Esophagus muscularis mucosa (tissue), 4 donors: ENCODE data around the gene GSN. TPM values are rescaled to one million over a fixed set of nuclear protein-coding genes. Genes with fewer than 3 reads are reported as not detected.

Experiments used
- DNase-seq: peaks from one replicate; pipeline ENCODE4 v3.0.0-alpha.2; 2017; ENCODE audit errors: extremely low spot score
- H3K27ac ChIP-seq, 4 donors: fragments of 200-600 bp; sonication (generic); replicated peaks in 1 of 4; 1 replicate in 3 of 4; 2 replicates in 1 of 4; pipeline ENCODE4 v1.5.1; 2016 to 2019; ENCODE audit warnings: mild to moderate bottlenecking in 1 of 4
- H3K27me3 ChIP-seq, 4 donors: fragments of 200-600 bp; sonication (generic); one replicate each; pipeline versions ENCODE4 v1.5.1 to v1.6.0; 2016 to 2019
- H3K36me3 ChIP-seq, 4 donors: fragments of 200-600 bp; sonication (generic); one replicate each; pipeline ENCODE4 v1.5.1; 2016 to 2019
- H3K4me1 ChIP-seq, 4 donors: fragments of 200-600 bp; sonication (generic); one replicate each; pipeline ENCODE4 v1.5.1; 2016 to 2019
- H3K4me3 ChIP-seq, 4 donors: fragments of 200-600 bp; sonication (generic); 1 replicate in 2 of 4; 2 replicates in 2 of 4; pipeline ENCODE4 v1.5.1; 2016 to 2019; ENCODE audit warnings: mild to moderate bottlenecking in 4 of 4, moderate library complexity in 1 of 4
- H3K9me3 ChIP-seq, 4 donors: fragments of 200-600 bp; sonication (generic); 1 replicate in 3 of 4; 2 replicates in 1 of 4; pipeline ENCODE4 v1.5.1; 2016 to 2019
- CTCF ChIP-seq, 3 experiments: fragments of 200-600 bp in 2 of 3; fragments of 450-650 bp in 1 of 3; sonication (generic) in 2 of 3; IDR thresholded peaks; one replicate each; pipeline ENCODE4 v1.5.1; 2017 to 2019; ENCODE audit warnings: antibody characterized with exemption in 3 of 3, mild to moderate bottlenecking in 2 of 3, moderate library complexity in 1 of 3
- EP300 ChIP-seq: sonication (generic); formaldehyde crosslinking; IDR thresholded peaks from one replicate; pipeline ENCODE4 v1.6.1; 2017; ENCODE audit warnings: antibody characterized with exemption
- POLR2A ChIP-seq: fragments of 450-650 bp; IDR thresholded peaks from one replicate; pipeline ENCODE4 v1.6.1; 2017; ENCODE audit warnings: antibody characterized with exemption, moderate library complexity, mild to moderate bottlenecking, low read depth
- POLR2AphosphoS5 ChIP-seq, 2 donors: sonication (generic); formaldehyde crosslinking; IDR thresholded peaks; one replicate each; pipeline ENCODE4 v1.6.1; 2017; ENCODE audit warnings: antibody characterized with exemption in 2 of 2
- WGBS: methylation state at CpG from one replicate; pipeline ENCODE4 v1.1.5; 2018; 5-methylcytosine and 5-hydroxymethylcytosine counted together
- intact Hi-C: fragments of 100-400 bp; cut with DNase I; formaldehyde crosslinking; loops from one replicate; pipeline ENCODE4 v1.15.1; 2023
- total RNA-seq, 4 donors: library from RNA; depleted of rRNA; stranded (reverse); fragments of >200 nt; gene quantifications; one replicate each; pipeline versions ENCODE4 v1.1.0 to v1.2.1, GENCODE V29; 2016

The GSN gene
- total RNA-seq, 4 donors from 2014 or later, result 2,509 to 3,811 (median 3,170) TPM

GRCh38 chr9:121274851-121275250, 6.9 kb downstream of the GSN start:
- intact Hi-C loops, result no loop called here
- Histone ChIP-seq H3K27me3 (no peaks in the 10 kb centered on the region), H3K4me1 (peaks cover 87 to 100% (median 100%) of the 10 kb centered on the region in 4 donors), H3K9me3 (no peaks in the 10 kb centered on the region), H3K36me3 (no peaks in the 10 kb centered on the region), H3K4me3 (no peak overlapping the region), H3K27ac (peak overlapping the region; percentile 94 to 99 (median 96))
- DNase-seq, result no peak
- TF ChIP-seq POLR2AphosphoS5 (IDR thresholded peaks at IDR 0.05) (no peak), CTCF (IDR thresholded peaks at IDR 0.05) (no peak), POLR2A (no peak), EP300 (no peak)
- 45% methylated on average over 4 of the region's 4 CpGs for WGBS

- intact Hi-C loops, result no loop called here
- Histone ChIP-seq H3K27me3 (no peaks in the 10 kb centered on the region), H3K4me3 (no peak overlapping the region), H3K4me1 (peaks cover 87 to 100% (median 100%) of the 10 kb centered on the region in 4 donors), H3K9me3 (no peaks in the 10 kb centered on the region), H3K27ac (peak overlapping the region; percentile 94 to 99 (median 96)), H3K36me3 (no peaks in the 10 kb centered on the region)
- TF ChIP-seq CTCF (IDR thresholded peaks at IDR 0.05), result no peak
- no peak for TF ChIP-seq EP300
- TF ChIP-seq POLR2A, result no peak
- no peak for TF ChIP-seq POLR2AphosphoS5 (IDR thresholded peaks at IDR 0.05)
- no peak for DNase-seq
- 72% methylated on average over 8 of the region's 8 CpGs for WGBS
These were observed 8.1 kb downstream of the GSN start for GRCh38 chr9:121275781-121276658.

- intact Hi-C loops, result no loop called here
- DNase-seq, result no peak
- Histone ChIP-seq H3K36me3 (no peaks in the 10 kb centered on the region), H3K4me1 (peaks cover 87 to 100% (median 100%) of the 10 kb centered on the region in 4 donors), H3K4me3 (no peak overlapping the region), H3K9me3 (no peaks in the 10 kb centered on the region), H3K27ac (peak overlapping the region; percentile 94 to 99 (median 96)), H3K27me3 (no peaks in the 10 kb centered on the region)
- WGBS, result 88% methylated on average over 1 of the region's 1 CpG
- no peak for TF ChIP-seq EP300
- TF ChIP-seq POLR2AphosphoS5 (IDR thresholded peaks at IDR 0.05), result no peak
- no peak for TF ChIP-seq CTCF (IDR thresholded peaks at IDR 0.05)
- TF ChIP-seq POLR2A, result no peak
These were observed 9.1 kb downstream of the GSN start for GRCh38 chr9:121277026-121277425.

- TF ChIP-seq CTCF (IDR thresholded peaks at IDR 0.05) (no peak), POLR2AphosphoS5 (IDR thresholded peaks at IDR 0.05) (no peak), POLR2A (no peak)
- H3K36me3 ChIP-seq, result no peaks in the 10 kb centered on the region
- 37% methylated on average over 4 of the region's 4 CpGs for WGBS
- H3K4me1 ChIP-seq, result peaks cover 87 to 100% (median 100%) of the 10 kb centered on the region in 4 donors
- H3K27me3 ChIP-seq, result no peaks in the 10 kb centered on the region
- intact Hi-C loops, result loop anchor here (2.0 kb wide), 1 partner anchor 41 kb away; no protein-coding TSS in a partner anchor
- peak overlapping the region in 2 of 4 donors; percentile 11 to 16 for H3K4me3 ChIP-seq
- no peaks in the 10 kb centered on the region for H3K9me3 ChIP-seq
- H3K27ac ChIP-seq, result peak overlapping the region; percentile 94 to 99 (median 96)
- no peak for DNase-seq
These were observed 9.7 kb downstream of the GSN start for GRCh38 chr9:121277518-121278295.
